OCI-LY3 (cell line): ENCODE measurements around the gene PAX5.

Experiments
- H2AFZ ChIP-seq: fragments of 200-600, 300-600 bp; shearing (Covaris generic); 2 replicates; pipeline ENCODE4 v1.6.0; 2014; ENCODE audit warnings: antibody characterized with exemption, low read depth, low read length
- H3K27ac ChIP-seq: fragments of 200-600, 300-600 bp; sonication (generic); 2 replicates; pipeline ENCODE4 v1.5.1; 2014; ENCODE audit warnings: mild to moderate bottlenecking, low read length, moderate library complexity, mixed read lengths
- H3K27me3 ChIP-seq: fragments of 200-600, 300-600 bp; sonication (generic); 2 replicates; pipeline ENCODE4 v1.6.1; 2014; ENCODE audit warnings: low read depth, low read length, mixed read lengths
- H3K36me3 ChIP-seq: fragments of 200-600, 300-600 bp; sonication (generic); replicated peaks from 2 replicates; pipeline ENCODE3; 2014; ENCODE audit warnings: low read depth, low read length, mixed read lengths
- H3K4me1 ChIP-seq: fragments of 300-600, 200-600 bp; sonication (generic); 2 replicates; pipeline ENCODE4 v1.6.1; 2014; ENCODE audit warnings: low read length, mixed read lengths
- H3K4me2 ChIP-seq: fragments of 200-600, 300-600 bp; sonication (generic); 2 replicates; pipeline ENCODE4 v1.6.1; 2014; ENCODE audit warnings: low read length, mixed read lengths
- H3K4me3 ChIP-seq: fragments of 300-600, 200-600 bp; sonication (generic); 2 replicates; pipeline ENCODE4 v1.5.1; 2014; ENCODE audit warnings: antibody characterized with exemption, mild to moderate bottlenecking, low read length, moderate library complexity
- H3K79me2 ChIP-seq: fragments of 300-600, 200-600 bp; shearing (Covaris generic); 2 replicates; pipeline ENCODE4 v1.6.1; 2014; ENCODE audit warnings: mild to moderate bottlenecking, low read length, mixed read lengths
- H3K9ac ChIP-seq: fragments of 300-600, 200-600 bp; shearing (Covaris generic); 2 replicates; pipeline ENCODE4 v1.6.0; 2014; ENCODE audit warnings: mild to moderate bottlenecking, low read length, moderate library complexity
- H3K9me3 ChIP-seq: fragments of 200-600, 300-600 bp; shearing (Covaris generic); 2 replicates; pipeline ENCODE4 v1.6.1; 2014; ENCODE audit warnings: low read length, mixed read lengths; ENCODE audit not compliant: insufficient read depth
- H4K20me1 ChIP-seq: fragments of 200-600, 300-600 bp; sonication (generic); 2 replicates; pipeline ENCODE4 v1.6.1; 2016; ENCODE audit warnings: low read length, mixed read lengths; ENCODE audit not compliant: insufficient read depth
- EZH2phosphoT487 ChIP-seq: fragments of 200-600 bp; shearing (Covaris generic); IDR thresholded peaks from 2 replicates; pipeline ENCODE4 v1.6.1; 2018; ENCODE audit warnings: antibody characterized with exemption, mixed run types, low read depth
- TF ChIP-seq, protein P1 (sequence below): fragments of 200-600, 300-600 bp; sonication (generic); IDR thresholded peaks from 2 replicates; pipeline ENCODE4 v1.5.1; 2014; ENCODE audit warnings: antibody characterized with exemption, low read length, low read depth

The PAX5 gene

DNA sequence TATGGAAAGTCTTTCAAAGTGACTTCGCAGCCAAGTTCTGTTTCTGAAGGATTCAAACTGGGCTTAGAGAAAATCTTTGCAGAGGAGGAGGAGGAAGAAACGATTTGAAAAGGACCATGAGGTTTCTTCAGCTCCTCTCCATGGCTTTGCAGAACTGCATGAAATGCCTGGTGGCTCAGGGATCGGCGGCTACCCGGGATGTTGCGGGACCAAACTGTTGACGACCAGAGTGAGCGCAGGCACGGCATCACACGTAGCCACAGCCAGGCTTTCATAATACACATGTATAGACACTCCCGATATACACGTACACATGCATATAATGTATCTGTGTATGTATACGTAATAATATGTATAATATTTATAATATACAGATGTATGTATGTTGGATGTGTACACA is 180.0 kb downstream of the PAX5 start:
- Histone ChIP-seq H3K4me3 (no peak overlapping the region), H3K4me2 (no peak overlapping the region), H3K27ac (no peak overlapping the region), H3K4me1 (no peaks in the 10 kb centered on the region), H3K9ac (no peak overlapping the region), H3K27me3 (no peaks in the 10 kb centered on the region), H3K9me3 (no peaks in the 10 kb centered on the region), H3K79me2 (peaks cover 60% of the 10 kb centered on the region), H3K36me3 (peaks cover 82% of the 10 kb centered on the region), H4K20me1 (peaks cover 79% of the 10 kb centered on the region), H2AFZ (no peak overlapping the region)
- TF ChIP-seq, protein P1, sequence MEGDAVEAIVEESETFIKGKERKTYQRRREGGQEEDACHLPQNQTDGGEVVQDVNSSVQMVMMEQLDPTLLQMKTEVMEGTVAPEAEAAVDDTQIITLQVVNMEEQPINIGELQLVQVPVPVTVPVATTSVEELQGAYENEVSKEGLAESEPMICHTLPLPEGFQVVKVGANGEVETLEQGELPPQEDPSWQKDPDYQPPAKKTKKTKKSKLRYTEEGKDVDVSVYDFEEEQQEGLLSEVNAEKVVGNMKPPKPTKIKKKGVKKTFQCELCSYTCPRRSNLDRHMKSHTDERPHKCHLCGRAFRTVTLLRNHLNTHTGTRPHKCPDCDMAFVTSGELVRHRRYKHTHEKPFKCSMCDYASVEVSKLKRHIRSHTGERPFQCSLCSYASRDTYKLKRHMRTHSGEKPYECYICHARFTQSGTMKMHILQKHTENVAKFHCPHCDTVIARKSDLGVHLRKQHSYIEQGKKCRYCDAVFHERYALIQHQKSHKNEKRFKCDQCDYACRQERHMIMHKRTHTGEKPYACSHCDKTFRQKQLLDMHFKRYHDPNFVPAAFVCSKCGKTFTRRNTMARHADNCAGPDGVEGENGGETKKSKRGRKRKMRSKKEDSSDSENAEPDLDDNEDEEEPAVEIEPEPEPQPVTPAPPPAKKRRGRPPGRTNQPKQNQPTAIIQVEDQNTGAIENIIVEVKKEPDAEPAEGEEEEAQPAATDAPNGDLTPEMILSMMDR = no peak
- no peak for TF ChIP-seq EZH2phosphoT487

DNA sequence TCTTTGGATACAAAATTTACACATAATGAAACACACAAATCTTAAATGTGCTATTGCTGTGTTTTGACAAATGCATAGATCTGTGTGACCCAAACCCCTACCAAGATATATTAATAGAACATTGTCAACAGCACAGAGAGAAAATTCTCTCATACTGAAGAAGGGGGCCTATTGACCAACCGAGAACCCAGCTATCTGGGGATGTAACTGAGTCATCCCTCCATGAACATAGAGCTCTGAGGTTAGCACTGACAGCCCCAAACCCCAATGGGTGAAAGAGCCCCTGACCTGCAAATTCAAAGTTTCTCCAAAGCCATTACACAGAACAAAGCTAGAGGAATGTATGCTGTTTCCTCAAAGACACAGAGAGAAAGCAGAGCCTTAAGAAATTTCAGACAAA is 180.8 kb downstream of the PAX5 start:
- H3K36me3 ChIP-seq = peaks cover 84% of the 10 kb centered on the region
- no peak overlapping the region for H3K4me2 ChIP-seq
- H3K27ac ChIP-seq = no peak overlapping the region
- peaks cover 52% of the 10 kb centered on the region for H3K79me2 ChIP-seq
- no peak overlapping the region for H3K9ac ChIP-seq
- TF ChIP-seq, protein P1 = no peak
- TF ChIP-seq EZH2phosphoT487 = no peak
- H3K4me3 ChIP-seq = no peak overlapping the region
- H3K9me3 ChIP-seq = no peaks in the 10 kb centered on the region
- no peaks in the 10 kb centered on the region for H3K27me3 ChIP-seq
- H4K20me1 ChIP-seq = peaks cover 79% of the 10 kb centered on the region
- H3K4me1 ChIP-seq = no peaks in the 10 kb centered on the region
- no peak overlapping the region for H2AFZ ChIP-seq

DNA sequence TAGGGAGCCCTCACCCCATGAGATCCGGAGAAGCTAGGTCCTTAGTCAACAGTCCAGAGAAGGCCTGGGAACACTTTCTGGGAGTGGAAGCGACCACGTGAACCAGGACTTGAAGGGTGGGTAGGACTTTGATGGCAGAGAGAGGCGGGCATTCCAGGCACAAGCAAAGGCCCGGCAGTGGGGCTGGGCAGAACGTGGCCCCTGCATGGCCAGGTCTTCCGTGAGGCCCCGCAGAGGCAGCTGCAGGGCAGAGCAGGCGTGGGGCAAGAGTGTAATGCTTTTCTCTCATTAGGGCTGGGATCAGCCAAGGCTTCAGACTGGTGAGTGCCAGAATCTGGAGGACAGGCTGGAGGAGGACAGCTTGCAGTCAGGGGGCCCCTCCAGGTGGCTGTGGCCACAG is 184.1 kb downstream of the PAX5 start:
- Histone ChIP-seq H3K27ac (no peak overlapping the region), H3K9ac (no peak overlapping the region), H3K36me3 (peaks cover 85% of the 10 kb centered on the region), H2AFZ (no peak overlapping the region), H3K27me3 (no peaks in the 10 kb centered on the region), H4K20me1 (peaks cover 67% of the 10 kb centered on the region), H3K9me3 (no peaks in the 10 kb centered on the region), H3K79me2 (peaks cover 20% of the 10 kb centered on the region; the same call in 1 of the 2 replicates), H3K4me3 (no peak overlapping the region), H3K4me1 (no peaks in the 10 kb centered on the region), H3K4me2 (no peak overlapping the region)
- TF ChIP-seq, protein P1 = no peak
- no peak for TF ChIP-seq EZH2phosphoT487

DNA sequence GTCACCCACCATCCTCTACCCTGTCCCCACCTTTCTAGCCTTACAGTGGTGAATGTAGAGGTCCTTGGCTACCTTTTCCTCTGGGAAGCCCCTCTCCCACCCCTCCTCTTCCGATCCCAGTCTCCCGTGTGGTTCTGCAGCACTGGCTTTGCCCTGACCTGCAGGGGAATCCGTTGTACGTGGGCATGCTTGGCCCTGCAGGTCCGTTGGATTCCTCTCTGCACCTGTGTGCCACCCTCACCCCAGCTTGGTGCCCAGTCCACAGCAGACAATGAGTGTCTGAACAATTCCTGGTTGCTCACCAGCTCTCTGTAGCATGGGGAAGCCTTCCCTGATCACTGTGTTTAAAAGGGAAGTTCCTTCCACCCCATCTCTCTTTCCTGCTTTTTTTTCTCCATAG is 185.1 kb downstream of the PAX5 start:
- TF ChIP-seq, protein P1 = no peak
- no peak for TF ChIP-seq EZH2phosphoT487
- H3K36me3 ChIP-seq = peaks cover 86% of the 10 kb centered on the region
- H3K4me1 ChIP-seq = no peaks in the 10 kb centered on the region
- H3K9ac ChIP-seq = no peak overlapping the region
- H3K4me3 ChIP-seq = no peak overlapping the region
- H3K79me2 ChIP-seq = peaks cover 13% of the 10 kb centered on the region; the same call in 1 of the 2 replicates
- H3K9me3 ChIP-seq = no peaks in the 10 kb centered on the region
- H3K27ac ChIP-seq = no peak overlapping the region
- no peak overlapping the region for H3K4me2 ChIP-seq
- H4K20me1 ChIP-seq = peaks cover 69% of the 10 kb centered on the region
- no peak overlapping the region for H2AFZ ChIP-seq
- H3K27me3 ChIP-seq = no peaks in the 10 kb centered on the region
